Gastrocnemius medialis (tissue), 4 donors: ENCODE results near the gene SHROOM3.

ENCODE experiments used
- CTCF ChIP-seq, 5 experiments: fragments of 450-650 bp in 3 of 5; fragments of 200-600 bp in 2 of 5; sonication (generic) in 2 of 5; IDR thresholded peaks in 4 of 5; conservative IDR thresholded peaks in 1 of 5; 1 replicate in 4 of 5; 2 replicates in 1 of 5; pipeline ENCODE4 v1.5.1; 2016 to 2019; ENCODE audit warnings: antibody characterized with exemption in 5 of 5, mild to moderate bottlenecking in 3 of 5, moderate library complexity in 3 of 5
- POLR2A ChIP-seq, 2 donors: fragments of 450-650 bp; IDR thresholded peaks; one replicate each; pipeline ENCODE4 v1.6.1; 2017; ENCODE audit warnings: antibody characterized with exemption in 2 of 2, mild to moderate bottlenecking in 2 of 2, moderate library complexity in 2 of 2

GRCh38 chr4:76611616-76612207 is 176.7 kb downstream of the SHROOM3 start:
- TF ChIP-seq POLR2A (IDR thresholded peaks at IDR 0.05) (no peak), CTCF (IDR thresholded peaks at IDR 0.05 in 4 of 5, conservative IDR thresholded peaks at IDR 0.05 in 1 of 5) (no peak)
